SU-DHL-6 (cell line): ENCODE results near the gene STRA8.

ENCODE experiments used
- H2AFZ ChIP-seq: fragments of 200-600 bp; sonication (generic); 2 replicates; pipeline ENCODE4 v1.6.1; 2014; ENCODE audit warnings: low read depth, mild to moderate bottlenecking, moderate library complexity, mixed read lengths, antibody characterized with exemption, low read length; ENCODE audit not compliant: severe bottlenecking
- H3F3A ChIP-seq: fragments of 200-600 bp; shearing (Covaris generic); 2 replicates; pipeline ENCODE4 v1.6.0; 2016; ENCODE audit warnings: antibody characterized with exemption, mild to moderate bottlenecking; ENCODE audit not compliant: insufficient read depth
- H3K27ac ChIP-seq: fragments of 200-600 bp; sonication (generic); 2 replicates; pipeline ENCODE4 v1.5.1; 2016; ENCODE audit warnings: low read depth, mild to moderate bottlenecking, low read length, moderate library complexity, mixed read lengths
- H3K27me3 ChIP-seq: fragments of 200-600 bp; sonication (generic), shearing (Covaris generic); 2 replicates; pipeline ENCODE4 v1.6.0; 2014; ENCODE audit warnings: mild to moderate bottlenecking, low read length
- H3K36me3 ChIP-seq: fragments of 200-600 bp; sonication (generic); 2 replicates; pipeline ENCODE4 v1.6.1; 2014; ENCODE audit warnings: mild to moderate bottlenecking, low read length, mixed read lengths
- H3K4me2 ChIP-seq: fragments of 300-600, 200-600 bp; shearing (Covaris generic), sonication (generic); 2 replicates; pipeline ENCODE4 v1.6.0; 2014; ENCODE audit warnings: low read length, low read depth, mild to moderate bottlenecking; ENCODE audit not compliant: poor library complexity, severe bottlenecking
- H3K4me3 ChIP-seq: fragments of 200-600 bp; sonication (generic); 2 replicates; pipeline ENCODE4 v1.5.1; 2014; ENCODE audit warnings: antibody characterized with exemption, low read length, mild to moderate bottlenecking, mixed read lengths; ENCODE audit not compliant: insufficient read depth, poor library complexity, severe bottlenecking
- H3K79me2 ChIP-seq: fragments of 200-600 bp; sonication (generic); 2 replicates; pipeline ENCODE4 v1.6.1; 2014; ENCODE audit warnings: mild to moderate bottlenecking, low read length, moderate library complexity; ENCODE audit not compliant: insufficient read depth
- H3K9ac ChIP-seq: fragments of 200-600 bp; sonication (generic); 2 replicates; pipeline ENCODE4 v1.7.0; 2014; ENCODE audit warnings: mild to moderate bottlenecking, low read length
- H3K9me2 ChIP-seq: fragments of 200-600 bp; sonication (generic); replicated peaks from 2 replicates; pipeline ENCODE4 v1.6.1; 2014; ENCODE audit warnings: low read length; ENCODE audit not compliant: insufficient read depth
- H3K9me3 ChIP-seq: fragments of 200-600 bp; sonication (generic); 2 replicates; pipeline ENCODE4 v1.6.1; 2014; ENCODE audit warnings: low read length, mixed read lengths; ENCODE audit not compliant: insufficient read depth
- H4K20me1 ChIP-seq: fragments of 200-600 bp; sonication (generic); 2 replicates; pipeline ENCODE4 v1.6.1; 2014; ENCODE audit warnings: low read depth, mild to moderate bottlenecking, antibody characterized with exemption, low read length, moderate library complexity, mixed read lengths
- CTCF ChIP-seq: fragments of 200-600 bp; sonication (generic); IDR thresholded peaks from one replicate; pipeline ENCODE4 v1.5.1; 2017; ENCODE audit warnings: antibody characterized with exemption, mild to moderate bottlenecking, low read length, moderate library complexity; ENCODE audit not compliant: insufficient read depth, poor library complexity, severe bottlenecking
- EZH2phosphoT487 ChIP-seq: fragments of 200-600 bp; sonication (generic), shearing (Covaris generic); conservative IDR thresholded peaks from 2 replicates; pipeline ENCODE4 v1.6.1; 2018; ENCODE audit warnings: mild to moderate bottlenecking, antibody characterized with exemption, low read length, moderate library complexity, mixed read lengths

Gene STRA8

GRCh38 chr7:135270577-135271254 is 37.1 kb downstream of the STRA8 start:
- Histone ChIP-seq H3K27me3 (no peaks in the 10 kb centered on the region), H3K4me2 (no peak overlapping the region), H3K79me2 (no peaks in the 10 kb centered on the region), H2AFZ (no peak overlapping the region), H3K36me3 (no peaks in the 10 kb centered on the region), H3K9me2 (no peaks in the 10 kb centered on the region), H3F3A (no peaks in the 10 kb centered on the region), H3K27ac (no peak overlapping the region), H3K9me3 (no peaks in the 10 kb centered on the region), H4K20me1 (no peaks in the 10 kb centered on the region), H3K4me3 (no peak overlapping the region), H3K9ac (no peak overlapping the region)
- no peak for TF ChIP-seq EZH2phosphoT487
- no peak for TF ChIP-seq CTCF

- Histone ChIP-seq H3F3A (no peaks in the 10 kb centered on the region), H2AFZ (no peak overlapping the region)
These were observed 37.6 kb downstream of the STRA8 start for GRCh38 chr7:135271255-135271615.

DNA sequence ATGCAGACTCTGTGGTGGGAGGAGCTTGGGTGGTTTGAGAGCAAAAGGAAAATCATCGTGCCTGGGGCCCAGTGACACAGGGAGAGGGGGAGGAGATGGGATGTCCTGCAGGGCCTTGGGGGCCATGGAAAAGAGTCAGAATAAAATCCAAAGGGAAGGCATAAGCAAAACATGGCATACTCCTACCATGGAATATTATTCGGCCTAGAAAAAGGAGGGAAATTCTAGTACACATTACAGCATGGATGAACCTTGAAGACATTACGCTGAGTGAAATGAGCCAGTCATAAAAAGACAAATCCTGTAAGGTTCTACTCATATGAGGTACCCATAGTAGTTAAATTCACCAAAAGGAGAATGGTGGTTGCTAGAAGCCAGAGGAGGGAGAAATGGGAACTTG is 38.7 kb downstream of the STRA8 start:
- no peaks in the 10 kb centered on the region for H3K36me3 ChIP-seq
- no peaks in the 10 kb centered on the region for H4K20me1 ChIP-seq
- H3K9me3 ChIP-seq = no peaks in the 10 kb centered on the region
- H3K27me3 ChIP-seq = no peaks in the 10 kb centered on the region
- no peak overlapping the region for H3K27ac ChIP-seq
- TF ChIP-seq EZH2phosphoT487 (no peak), CTCF (no peak)
- no peak overlapping the region for H3K4me3 ChIP-seq
- no peaks in the 10 kb centered on the region for H3F3A ChIP-seq
- H2AFZ ChIP-seq = no peak overlapping the region
- H3K79me2 ChIP-seq = no peaks in the 10 kb centered on the region
- no peaks in the 10 kb centered on the region for H3K9me2 ChIP-seq
- no peak overlapping the region for H3K9ac ChIP-seq
- no peak overlapping the region for H3K4me2 ChIP-seq

More at GRCh38 chr7:135271255-135271615, 37.6 kb downstream of the STRA8 start:
- Histone ChIP-seq H3K9ac (no peak overlapping the region), H4K20me1 (no peaks in the 10 kb centered on the region), H3K9me2 (no peaks in the 10 kb centered on the region), H3K4me2 (no peak overlapping the region), H3K79me2 (no peaks in the 10 kb centered on the region), H3K27me3 (no peaks in the 10 kb centered on the region), H3K36me3 (no peaks in the 10 kb centered on the region), H3K4me3 (no peak overlapping the region), H3K9me3 (no peaks in the 10 kb centered on the region), H3K27ac (no peak overlapping the region)
- TF ChIP-seq EZH2phosphoT487 (no peak), CTCF (no peak)
